Cardiac muscle cell (in vitro differentiated cells and primary cell): ENCODE results near the gene SPINK1. TPM values are rescaled to one million over a fixed set of nuclear protein-coding genes. Genes with fewer than 3 reads are reported as not detected.

Experiments
- DNase-seq, 2 donors: peaks; one replicate each; pipeline versions ENCODE4 v3.0.0 to v3.0.0-alpha.2; 2010 to 2017; ENCODE audit warnings: low read depth in 1 of 2, low spot score in 1 of 2
- H3K27ac ChIP-seq: fragments of 200-600 bp; sonication (generic); 2 replicates; pipeline ENCODE4 v1.5.1; 2016
- H3K27me3 ChIP-seq: fragments of 200-600 bp; sonication (generic); 2 replicates; pipeline ENCODE4 v1.6.0; 2016; ENCODE audit warnings: control low read depth
- H3K36me3 ChIP-seq: fragments of 200-600 bp; sonication (generic); 2 replicates; pipeline ENCODE4 v1.5.1; 2016; ENCODE audit warnings: control low read depth
- H3K4me1 ChIP-seq: fragments of 200-600 bp; sonication (generic); 2 replicates; pipeline ENCODE4 v1.8.1; 2017; ENCODE audit warnings: low read depth, mild to moderate bottlenecking, mixed run types
- H3K4me3 ChIP-seq: fragments of 200-600 bp; sonication (generic); 2 replicates; pipeline ENCODE4 v1.5.1; 2016; ENCODE audit warnings: mild to moderate bottlenecking
- H3K9me3 ChIP-seq: fragments of 200-600 bp; sonication (generic); 2 replicates; pipeline ENCODE4 v1.5.1; 2017; ENCODE audit warnings: low read depth, mild to moderate bottlenecking, control low read depth
- CTCF ChIP-seq: IDR thresholded peaks from 2 replicates; pipeline ENCODE4 v1.5.1; 2012; ENCODE audit warnings: low read depth, mild to moderate bottlenecking, low read length
- polyA plus RNA-seq: library from polyadenylated mRNA; unstranded; fragments of >200 nt; fragmentation: Nextera tagmentation; extraction: Ambion mirVana; gene quantifications from 2 replicates; pipeline ENCODE4 v1.2.1, GENCODE V29; 2016
- total RNA-seq: library from RNA; depleted of rRNA; stranded (reverse); fragments of >200 nt; gene quantifications from 2 replicates; pipeline ENCODE4 v1.2.3, GENCODE V29; 2016

The SPINK1 gene
- total and polyA plus RNA-seq, 2 experiments from 2014 or later, result 2.6 TPM; not detected in 1

- H3K27me3 ChIP-seq, result no peaks in the 10 kb centered on the region
- H3K36me3 ChIP-seq, result no peaks in the 10 kb centered on the region
- H3K4me3 ChIP-seq, result no peak overlapping the region
- TF ChIP-seq CTCF, result no peak
- H3K9me3 ChIP-seq, result no peaks in the 10 kb centered on the region
- no peak for DNase-seq
- no peaks in the 10 kb centered on the region for H3K4me1 ChIP-seq
- H3K27ac ChIP-seq, result no peak overlapping the region
Measured at GRCh38 chr5:147863454-147864158, 32.1 kb upstream of the SPINK1 start.

GRCh38 chr5:147860641-147861025 is 29.2 kb upstream of the SPINK1 start:
- TF ChIP-seq CTCF, result no peak
- DNase-seq, result no peak
- H3K36me3 ChIP-seq, result no peaks in the 10 kb centered on the region
- no peaks in the 10 kb centered on the region for H3K27me3 ChIP-seq
- no peak overlapping the region for H3K27ac ChIP-seq
- H3K9me3 ChIP-seq, result no peaks in the 10 kb centered on the region
- H3K4me3 ChIP-seq, result no peak overlapping the region
- peaks cover 8% of the 10 kb centered on the region for H3K4me1 ChIP-seq

DNA sequence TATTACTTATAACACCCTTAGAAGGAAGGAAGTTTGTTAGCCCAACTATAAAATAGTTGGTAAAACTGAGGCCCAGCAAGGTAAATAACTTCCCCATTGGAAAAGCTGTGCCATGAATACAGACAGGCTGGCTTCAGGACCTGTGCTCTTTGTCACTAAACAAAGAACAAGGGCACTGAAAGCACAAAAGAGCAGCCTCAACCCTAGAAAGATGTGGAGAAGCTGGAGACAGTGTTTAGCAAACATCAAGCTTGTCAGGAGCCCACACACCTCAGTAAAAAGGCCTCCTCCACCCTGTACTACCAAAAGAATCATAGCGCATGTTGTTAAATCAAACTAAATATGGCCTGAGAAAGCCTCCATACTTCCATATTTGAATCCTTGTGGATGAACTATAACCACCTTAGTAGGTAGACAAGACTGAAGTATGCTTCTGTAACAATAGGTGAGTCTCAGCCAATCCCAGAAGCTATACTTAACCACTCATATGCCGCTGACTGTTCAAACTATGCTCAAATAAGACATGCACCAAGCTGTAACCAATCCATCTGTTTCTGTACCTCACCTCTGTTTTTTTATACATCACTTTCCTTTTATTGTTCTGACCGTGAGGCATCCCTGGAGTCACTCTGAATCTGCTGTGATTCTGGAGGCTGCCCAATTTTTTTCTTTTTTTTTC is 28.6 kb upstream of the SPINK1 start:
- no peak for TF ChIP-seq CTCF
- H3K27me3 ChIP-seq, result no peaks in the 10 kb centered on the region

DNA sequence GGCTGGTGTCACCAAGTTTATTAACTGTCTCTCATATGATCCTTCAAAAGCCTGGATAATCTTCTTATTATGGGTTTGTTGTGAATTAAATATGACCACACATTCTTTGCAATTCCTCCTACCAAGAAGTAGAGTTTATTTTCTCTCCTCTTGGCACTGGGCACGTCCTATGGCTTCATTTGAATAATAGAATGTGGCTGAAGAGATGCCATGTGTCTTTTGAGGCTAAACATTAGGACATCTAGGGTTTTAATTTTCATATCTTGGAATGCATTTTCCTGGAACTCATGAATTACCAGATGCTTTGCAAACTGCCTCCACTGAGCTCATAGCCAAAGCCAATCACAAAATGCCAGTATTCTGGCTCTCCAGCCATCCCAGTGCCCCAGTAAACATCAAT is 27.1 kb upstream of the SPINK1 start:
- TF ChIP-seq CTCF, result no peak
- H3K27ac ChIP-seq, result no peak overlapping the region
- no peaks in the 10 kb centered on the region for H3K9me3 ChIP-seq
- H3K4me3 ChIP-seq, result no peak overlapping the region
- no peaks in the 10 kb centered on the region for H3K36me3 ChIP-seq
- DNase-seq, result no peak
- H3K4me1 ChIP-seq, result peaks cover 8% of the 10 kb centered on the region
- no peaks in the 10 kb centered on the region for H3K27me3 ChIP-seq

More for the DNA sequence above, 28.6 kb upstream of the SPINK1 start:
- DNase-seq, result no peak
- no peak overlapping the region for H3K27ac ChIP-seq
- peaks cover 8% of the 10 kb centered on the region for H3K4me1 ChIP-seq
- no peaks in the 10 kb centered on the region for H3K9me3 ChIP-seq
- no peak overlapping the region for H3K4me3 ChIP-seq
- H3K36me3 ChIP-seq, result no peaks in the 10 kb centered on the region

DNA sequence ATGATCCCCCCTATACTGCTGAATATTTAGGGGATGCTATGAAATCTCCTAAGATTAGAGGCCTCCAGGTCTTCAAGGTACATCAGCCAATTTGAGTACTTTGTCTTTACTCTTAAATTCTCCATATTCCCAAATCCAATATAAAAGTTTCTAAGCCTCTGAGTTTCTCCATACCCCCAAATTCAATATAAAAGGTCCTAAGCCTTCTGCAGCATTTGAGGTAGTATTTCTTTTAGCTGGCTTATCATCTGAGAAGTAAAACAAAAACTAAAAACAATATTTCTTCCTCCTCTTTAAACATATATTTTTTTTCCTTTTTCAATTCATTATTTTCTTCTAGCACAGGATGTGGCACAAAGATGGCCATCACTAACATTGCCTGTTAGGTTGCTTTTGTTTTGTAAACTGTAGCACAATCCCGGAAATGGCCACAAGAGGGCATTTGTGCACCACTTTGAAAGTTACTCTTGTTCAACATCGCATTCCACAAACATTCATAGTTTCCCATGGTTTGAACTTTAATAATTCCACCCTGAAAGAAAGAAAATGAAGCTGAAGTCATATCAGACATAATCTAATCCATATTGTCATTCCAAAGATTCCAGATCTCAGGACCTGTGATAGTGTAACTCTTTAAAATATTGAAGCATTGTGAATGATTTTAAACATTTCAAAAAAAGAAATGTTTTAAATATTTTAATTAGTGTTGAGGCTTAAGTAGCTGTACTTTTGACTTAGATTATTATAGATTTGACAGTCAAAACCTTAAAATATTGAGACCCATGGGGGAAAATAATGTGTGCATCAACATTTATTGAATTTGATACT is 26.0 kb upstream of the SPINK1 start:
- H3K36me3 ChIP-seq, result no peaks in the 10 kb centered on the region
- peak; percentile 71 to 76 for DNase-seq
- peaks cover 8% of the 10 kb centered on the region for H3K4me1 ChIP-seq
- TF ChIP-seq CTCF, result peak; percentile 89
- no peaks in the 10 kb centered on the region for H3K27me3 ChIP-seq
- H3K9me3 ChIP-seq, result no peaks in the 10 kb centered on the region
- no peak overlapping the region for H3K27ac ChIP-seq
- H3K4me3 ChIP-seq, result no peak overlapping the region
